SK-N-SH (cell line): ENCODE data around the gene TRDMT1. TPM values are rescaled to one million over a fixed set of nuclear protein-coding genes. Genes with fewer than 3 reads are reported as not detected.

Experiments used
- CTCF ChIA-PET: fragments of 300-600, 350-600 bp; formaldehyde crosslinking; extraction: SDS; loops from one replicate; lab custom pipeline; 2021; lab: Yijun Ruan, JAX
- POLR2A ChIA-PET: fragments of 350-600 bp; sonication (Branson Sonifier 250); formaldehyde crosslinking; extraction: SDS; loops from one replicate; lab custom pipeline; 2020; ENCODE audit warnings: antibody characterized with exemption, inconsistent platforms; lab: Yijun Ruan, JAX
- DNase-seq: peaks from one replicate; pipeline ENCODE4 v3.0.0; 2012
- H2AFZ ChIP-seq: fragments of 200-600 bp; sonication (generic); 2 replicates; pipeline ENCODE4 v1.8.1; 2016; ENCODE audit warnings: antibody characterized with exemption, mild to moderate bottlenecking, low read depth
- H3F3A ChIP-seq: fragments of 200-600 bp; sonication (generic); replicated peaks from 2 replicates; pipeline ENCODE3; 2016; ENCODE audit warnings: antibody characterized with exemption, mild to moderate bottlenecking; ENCODE audit not compliant: insufficient read depth
- H3K27ac ChIP-seq, 2 experiments: fragments of 200-500 bp in 1 of 2; fragments of 200-600 bp in 1 of 2; sonication (Bioruptor generic) in 1 of 2; sonication (generic), shearing (Covaris generic) in 1 of 2; 2 replicates each; pipeline versions ENCODE4 v1.5.1 to v1.6.1; 2014 to 2016; ENCODE audit warnings: low read depth in 2 of 2, inconsistent platforms in 1 of 2, low read length in 1 of 2, mild to moderate bottlenecking in 1 of 2, mixed read lengths in 1 of 2
- H3K27me3 ChIP-seq: fragments of 200-600 bp; sonication (generic), shearing (Covaris generic); 2 replicates; pipeline ENCODE4 v1.6.1; 2016; ENCODE audit warnings: mixed run types; ENCODE audit not compliant: insufficient read depth
- H3K36me3 ChIP-seq, 2 experiments: fragments of 200-500 bp in 1 of 2; fragments of 200-600 bp in 1 of 2; sonication (Bioruptor generic) in 1 of 2; sonication (generic) in 1 of 2; replicated peaks in 1 of 2; 2 replicates each; pipeline versions ENCODE3 to v1.5.1; 2014 to 2016; ENCODE audit warnings: low read length in 1 of 2, mild to moderate bottlenecking in 1 of 2; ENCODE audit not compliant: insufficient read depth in 2 of 2, control insufficient read depth in 1 of 2
- H3K4me1 ChIP-seq, 2 experiments: fragments of 200-500 bp in 1 of 2; fragments of 200-600 bp in 1 of 2; sonication (Bioruptor generic) in 1 of 2; sonication (generic), shearing (Covaris generic) in 1 of 2; 2 replicates each; pipeline versions ENCODE4 v1.5.1 to v1.6.1; 2014 to 2016; ENCODE audit warnings: low read depth in 1 of 2, low read length in 1 of 2, mixed run types in 1 of 2; ENCODE audit not compliant: insufficient read depth in 2 of 2, control insufficient read depth in 1 of 2
- H3K4me2 ChIP-seq: fragments of 200-600 bp; sonication (generic), shearing (Covaris generic); 2 replicates; pipeline ENCODE4 v1.6.1; 2017; ENCODE audit warnings: mixed run types
- H3K4me3 ChIP-seq, 2 experiments: fragments of 200-500 bp in 1 of 2; fragments of 200-600 bp in 1 of 2; sonication (Bioruptor generic) in 1 of 2; sonication (generic), shearing (Covaris generic) in 1 of 2; 2 replicates each; pipeline versions ENCODE4 v1.5.1 to v1.8.1; 2014 to 2016; ENCODE audit warnings: low read depth in 2 of 2, inconsistent platforms in 1 of 2, low read length in 1 of 2, mild to moderate bottlenecking in 1 of 2, mixed read lengths in 1 of 2, moderate library complexity in 1 of 2
- H3K79me2 ChIP-seq: fragments of 200-600 bp; sonication (generic); 2 replicates; pipeline ENCODE4 v1.8.1; 2017; ENCODE audit warnings: mild to moderate bottlenecking; ENCODE audit not compliant: insufficient read depth
- H3K9ac ChIP-seq: fragments of 200-600 bp; sonication (generic); 2 replicates; pipeline ENCODE4 v1.6.1; 2017; ENCODE audit warnings: mixed run types
- H3K9me2 ChIP-seq: fragments of 200-600 bp; sonication (generic); 2 replicates; pipeline ENCODE4 v1.6.1; 2017; ENCODE audit warnings: mixed run types
- H3K9me3 ChIP-seq: fragments of 200-600 bp; sonication (generic); 2 replicates; pipeline ENCODE4 v1.6.1; 2017; ENCODE audit warnings: mixed run types, mild to moderate bottlenecking, moderate library complexity
- H4K20me1 ChIP-seq: fragments of 200-600 bp; sonication (generic); 2 replicates; pipeline ENCODE4 v1.6.1; 2017; ENCODE audit warnings: mild to moderate bottlenecking, mixed run types; ENCODE audit not compliant: insufficient read depth
- EP300 ChIP-seq, 2 experiments: IDR thresholded peaks; 2 replicates each; pipeline versions ENCODE4 v1.4.0 to v1.6.1; 2012; ENCODE audit warnings: borderline replicate concordance in 1 of 2, low read depth in 1 of 2, low read length in 1 of 2
- EZH2phosphoT487 ChIP-seq: fragments of 200-600 bp; sonication (generic); IDR thresholded peaks from 2 replicates; pipeline ENCODE4 v1.6.1; 2017; ENCODE audit warnings: low read depth, mixed run types, mild to moderate bottlenecking, antibody characterized with exemption, moderate library complexity, borderline replicate concordance
- FOSL2 ChIP-seq: IDR thresholded peaks from 2 replicates; pipeline ENCODE4 v1.4.0; 2012; ENCODE audit warnings: low read depth, mild to moderate bottlenecking, moderate library complexity, borderline replicate concordance
- JUND ChIP-seq: IDR thresholded peaks from 2 replicates; pipeline ENCODE4 v1.4.0; 2012
- MEF2A ChIP-seq: IDR thresholded peaks from 2 replicates; pipeline ENCODE4 v1.4.0; 2012; ENCODE audit warnings: low read depth, borderline replicate concordance
- MXI1 ChIP-seq: IDR thresholded peaks from 2 replicates; pipeline ENCODE4 v1.6.1; 2012; ENCODE audit warnings: mild to moderate bottlenecking, low read depth, low read length, improper control_type of control experiment
- NFIC ChIP-seq: IDR thresholded peaks from 2 replicates; pipeline ENCODE4 v1.4.0; 2012; ENCODE audit warnings: borderline replicate concordance
- POLR2AphosphoS5 ChIP-seq: IDR thresholded peaks from 2 replicates; pipeline ENCODE4 v1.6.1; 2012; ENCODE audit warnings: low read depth, low read length
- RAD21 ChIP-seq: IDR thresholded peaks from 2 replicates; pipeline ENCODE4 v1.6.1; 2012; ENCODE audit warnings: mild to moderate bottlenecking, low read length
- RXRA ChIP-seq: IDR thresholded peaks from 2 replicates; pipeline ENCODE4 v1.4.0; 2012; ENCODE audit warnings: low read depth, mild to moderate bottlenecking, borderline replicate concordance
- TAF1 ChIP-seq: IDR thresholded peaks from 2 replicates; pipeline ENCODE4 v1.6.1; 2012; ENCODE audit warnings: low read depth, mild to moderate bottlenecking, low read length, moderate library complexity, borderline replicate concordance
- TEAD4 ChIP-seq: IDR thresholded peaks from 2 replicates; pipeline ENCODE4 v1.4.0; 2012; ENCODE audit warnings: mild to moderate bottlenecking, borderline replicate concordance; ENCODE audit not compliant: insufficient read depth
- polyA plus RNA-seq, 3 experiments: library from polyadenylated mRNA; depleted of rRNA; stranded (reverse); fragments of >200 nt; gene quantifications; 2 replicates each; pipeline ENCODE4 v1.2.3, GENCODE V29; 2012
- TF ChIP-seq, protein P1 (sequence below): IDR thresholded peaks from 2 replicates; pipeline ENCODE4 v1.4.0; 2012; ENCODE audit warnings: low read depth
- TF ChIP-seq, protein P2 (sequence below): fragments of 200-600 bp; sonication (generic); IDR thresholded peaks from 2 replicates; pipeline ENCODE4 v1.6.1; 2017; ENCODE audit warnings: antibody characterized with exemption, mild to moderate bottlenecking, moderate library complexity
- TF ChIP-seq, protein P3 (sequence below): IDR thresholded peaks from 2 replicates; pipeline ENCODE4; 2012
- TF ChIP-seq, protein P4 (sequence below): IDR thresholded peaks from 2 replicates; pipeline ENCODE4 v1.4.0; 2012; ENCODE audit warnings: low read depth, borderline replicate concordance
- TF ChIP-seq, protein P5 (sequence below): IDR thresholded peaks from 2 replicates; pipeline ENCODE4 v1.6.1; 2012; ENCODE audit warnings: mild to moderate bottlenecking, low read depth, low read length, moderate library complexity
- TF ChIP-seq, protein P6 (sequence below): fragments of 150-350 bp; IDR thresholded peaks from 2 replicates; pipeline ENCODE4 v1.6.1; 2017; ENCODE audit warnings: antibody characterized with exemption, low read length, low read depth, borderline replicate concordance

The TRDMT1 gene
- polyA plus RNA-seq, 1 of the 3 experiments (the other 2 are of a cell fraction), result 3.1 TPM

DNA sequence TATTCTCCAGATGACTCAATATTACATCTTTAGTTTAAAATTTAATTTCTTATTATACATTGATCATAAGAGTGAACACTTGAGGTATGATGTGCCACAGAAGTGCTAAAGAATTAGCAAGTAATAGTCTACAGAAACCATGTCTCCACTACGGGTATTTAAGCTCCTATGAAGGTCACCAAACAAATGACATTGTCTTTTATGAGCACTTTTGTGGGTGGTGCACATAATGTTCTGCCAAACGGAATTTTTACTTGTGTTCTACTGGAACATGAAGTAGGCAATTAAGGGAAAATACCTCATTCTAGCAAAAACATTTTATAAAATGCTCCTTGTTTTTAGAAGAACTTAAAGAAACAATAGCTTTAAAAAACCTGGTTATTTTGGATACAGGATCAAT is 44.4 kb downstream of the TRDMT1 start (continued):
- no peak for TF ChIP-seq POLR2AphosphoS5
- TF ChIP-seq, protein P1, sequence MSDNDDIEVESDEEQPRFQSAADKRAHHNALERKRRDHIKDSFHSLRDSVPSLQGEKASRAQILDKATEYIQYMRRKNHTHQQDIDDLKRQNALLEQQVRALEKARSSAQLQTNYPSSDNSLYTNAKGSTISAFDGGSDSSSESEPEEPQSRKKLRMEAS, result no peak
- TF ChIP-seq MEF2A, result no peak
- no peak for TF ChIP-seq MXI1
- no peak for TF ChIP-seq EZH2phosphoT487
- TF ChIP-seq EP300 (IDR thresholded peaks at IDR 0.05; ENCODE audit: borderline replicate concordance in 1 of 2, low read depth in 1 of 2, low read length in 1 of 2), result no peak
- TF ChIP-seq TEAD4, result no peak

DNA sequence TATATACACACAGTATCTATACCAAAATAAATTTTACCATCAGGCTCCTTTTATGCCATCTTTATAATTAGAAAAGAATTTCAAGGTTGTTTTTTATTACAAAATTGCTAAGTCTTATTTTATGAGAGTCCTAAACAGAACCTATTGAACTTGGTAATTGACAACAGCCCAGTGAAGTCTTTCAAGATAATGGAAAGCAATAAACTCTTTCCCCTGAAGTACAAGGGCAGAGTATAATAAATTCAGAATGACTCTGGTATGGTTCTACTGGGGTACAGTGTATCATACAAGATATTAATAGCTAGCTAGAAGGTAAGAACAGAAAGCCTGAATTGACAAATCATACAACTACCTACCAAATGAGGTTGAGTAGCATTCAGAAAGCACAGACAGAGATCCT is 45.6 kb downstream of the TRDMT1 start:
- no peaks in the 10 kb centered on the region for H3K9me3 ChIP-seq
- no peak overlapping the region for H3K4me3 ChIP-seq
- H2AFZ ChIP-seq, result no peak overlapping the region
- TF ChIP-seq, protein P2, sequence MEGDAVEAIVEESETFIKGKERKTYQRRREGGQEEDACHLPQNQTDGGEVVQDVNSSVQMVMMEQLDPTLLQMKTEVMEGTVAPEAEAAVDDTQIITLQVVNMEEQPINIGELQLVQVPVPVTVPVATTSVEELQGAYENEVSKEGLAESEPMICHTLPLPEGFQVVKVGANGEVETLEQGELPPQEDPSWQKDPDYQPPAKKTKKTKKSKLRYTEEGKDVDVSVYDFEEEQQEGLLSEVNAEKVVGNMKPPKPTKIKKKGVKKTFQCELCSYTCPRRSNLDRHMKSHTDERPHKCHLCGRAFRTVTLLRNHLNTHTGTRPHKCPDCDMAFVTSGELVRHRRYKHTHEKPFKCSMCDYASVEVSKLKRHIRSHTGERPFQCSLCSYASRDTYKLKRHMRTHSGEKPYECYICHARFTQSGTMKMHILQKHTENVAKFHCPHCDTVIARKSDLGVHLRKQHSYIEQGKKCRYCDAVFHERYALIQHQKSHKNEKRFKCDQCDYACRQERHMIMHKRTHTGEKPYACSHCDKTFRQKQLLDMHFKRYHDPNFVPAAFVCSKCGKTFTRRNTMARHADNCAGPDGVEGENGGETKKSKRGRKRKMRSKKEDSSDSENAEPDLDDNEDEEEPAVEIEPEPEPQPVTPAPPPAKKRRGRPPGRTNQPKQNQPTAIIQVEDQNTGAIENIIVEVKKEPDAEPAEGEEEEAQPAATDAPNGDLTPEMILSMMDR, result no peak
- no peak for TF ChIP-seq RAD21
- peaks cover 23% of the 10 kb centered on the region for H3F3A ChIP-seq
- H3K27me3 ChIP-seq, result no peaks in the 10 kb centered on the region
- DNase-seq, result no peak
- no peak overlapping the region for H3K9ac ChIP-seq
- ChIA-PET POLR2A (no interaction called here), CTCF (interaction anchor here (0.5 kb wide), 1 partner anchor 248 kb away, joined by 4 read pairs; no protein-coding TSS in a partner anchor)
- no peak overlapping the region for H3K27ac ChIP-seq
- no peaks in the 10 kb centered on the region for H3K4me1 ChIP-seq
- no peaks in the 10 kb centered on the region for H4K20me1 ChIP-seq
- H3K9me2 ChIP-seq, result no peaks in the 10 kb centered on the region
- no peaks in the 10 kb centered on the region for H3K36me3 ChIP-seq
- H3K79me2 ChIP-seq, result no peaks in the 10 kb centered on the region; the same call in 1 of the 2 replicates
- no peak overlapping the region for H3K4me2 ChIP-seq

DNA sequence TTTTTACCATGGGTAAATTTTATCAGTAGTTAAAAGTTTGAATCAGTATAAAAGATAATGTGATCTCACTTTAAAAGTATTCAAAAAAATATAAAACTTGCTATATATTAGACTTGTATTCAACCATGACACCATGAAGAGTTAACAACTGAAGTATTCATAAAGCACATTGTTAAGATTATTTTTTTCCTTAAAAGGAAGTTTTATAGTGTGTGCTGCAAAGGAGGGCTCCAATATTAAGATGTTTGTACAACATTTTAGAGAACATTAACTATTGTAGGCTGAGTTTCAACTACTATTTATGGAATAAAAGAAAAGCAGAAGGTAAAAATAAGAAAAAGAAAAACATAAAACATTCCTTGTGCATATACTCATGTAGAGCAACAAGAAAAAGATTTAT is 47.4 kb downstream of the TRDMT1 start:
- Histone ChIP-seq H3K9me3 (no peaks in the 10 kb centered on the region), H3K27me3 (no peaks in the 10 kb centered on the region), H3F3A (peaks cover 23% of the 10 kb centered on the region), H4K20me1 (no peaks in the 10 kb centered on the region), H3K79me2 (no peaks in the 10 kb centered on the region), H3K4me1 (no peaks in the 10 kb centered on the region), H3K9me2 (no peaks in the 10 kb centered on the region), H3K4me2 (no peak overlapping the region), H3K4me3 (no peak overlapping the region)
- CTCF ChIA-PET, result no interaction called here
- no peak for DNase-seq
- TF ChIP-seq, protein P3, sequence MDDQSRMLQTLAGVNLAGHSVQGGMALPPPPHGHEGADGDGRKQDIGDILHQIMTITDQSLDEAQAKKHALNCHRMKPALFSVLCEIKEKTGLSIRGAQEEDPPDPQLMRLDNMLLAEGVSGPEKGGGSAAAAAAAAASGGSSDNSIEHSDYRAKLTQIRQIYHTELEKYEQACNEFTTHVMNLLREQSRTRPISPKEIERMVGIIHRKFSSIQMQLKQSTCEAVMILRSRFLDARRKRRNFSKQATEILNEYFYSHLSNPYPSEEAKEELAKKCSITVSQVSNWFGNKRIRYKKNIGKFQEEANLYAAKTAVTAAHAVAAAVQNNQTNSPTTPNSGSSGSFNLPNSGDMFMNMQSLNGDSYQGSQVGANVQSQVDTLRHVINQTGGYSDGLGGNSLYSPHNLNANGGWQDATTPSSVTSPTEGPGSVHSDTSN, result no peak
- TF ChIP-seq RAD21, result no peak
- TF ChIP-seq FOSL2, result no peak
- TF ChIP-seq TEAD4, result no peak
- TF ChIP-seq RXRA, result no peak
- TF ChIP-seq TAF1, result no peak
- TF ChIP-seq, protein P4, sequence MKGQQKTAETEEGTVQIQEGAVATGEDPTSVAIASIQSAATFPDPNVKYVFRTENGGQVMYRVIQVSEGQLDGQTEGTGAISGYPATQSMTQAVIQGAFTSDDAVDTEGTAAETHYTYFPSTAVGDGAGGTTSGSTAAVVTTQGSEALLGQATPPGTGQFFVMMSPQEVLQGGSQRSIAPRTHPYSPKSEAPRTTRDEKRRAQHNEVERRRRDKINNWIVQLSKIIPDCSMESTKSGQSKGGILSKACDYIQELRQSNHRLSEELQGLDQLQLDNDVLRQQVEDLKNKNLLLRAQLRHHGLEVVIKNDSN, result no peak
- TF ChIP-seq, protein P5, sequence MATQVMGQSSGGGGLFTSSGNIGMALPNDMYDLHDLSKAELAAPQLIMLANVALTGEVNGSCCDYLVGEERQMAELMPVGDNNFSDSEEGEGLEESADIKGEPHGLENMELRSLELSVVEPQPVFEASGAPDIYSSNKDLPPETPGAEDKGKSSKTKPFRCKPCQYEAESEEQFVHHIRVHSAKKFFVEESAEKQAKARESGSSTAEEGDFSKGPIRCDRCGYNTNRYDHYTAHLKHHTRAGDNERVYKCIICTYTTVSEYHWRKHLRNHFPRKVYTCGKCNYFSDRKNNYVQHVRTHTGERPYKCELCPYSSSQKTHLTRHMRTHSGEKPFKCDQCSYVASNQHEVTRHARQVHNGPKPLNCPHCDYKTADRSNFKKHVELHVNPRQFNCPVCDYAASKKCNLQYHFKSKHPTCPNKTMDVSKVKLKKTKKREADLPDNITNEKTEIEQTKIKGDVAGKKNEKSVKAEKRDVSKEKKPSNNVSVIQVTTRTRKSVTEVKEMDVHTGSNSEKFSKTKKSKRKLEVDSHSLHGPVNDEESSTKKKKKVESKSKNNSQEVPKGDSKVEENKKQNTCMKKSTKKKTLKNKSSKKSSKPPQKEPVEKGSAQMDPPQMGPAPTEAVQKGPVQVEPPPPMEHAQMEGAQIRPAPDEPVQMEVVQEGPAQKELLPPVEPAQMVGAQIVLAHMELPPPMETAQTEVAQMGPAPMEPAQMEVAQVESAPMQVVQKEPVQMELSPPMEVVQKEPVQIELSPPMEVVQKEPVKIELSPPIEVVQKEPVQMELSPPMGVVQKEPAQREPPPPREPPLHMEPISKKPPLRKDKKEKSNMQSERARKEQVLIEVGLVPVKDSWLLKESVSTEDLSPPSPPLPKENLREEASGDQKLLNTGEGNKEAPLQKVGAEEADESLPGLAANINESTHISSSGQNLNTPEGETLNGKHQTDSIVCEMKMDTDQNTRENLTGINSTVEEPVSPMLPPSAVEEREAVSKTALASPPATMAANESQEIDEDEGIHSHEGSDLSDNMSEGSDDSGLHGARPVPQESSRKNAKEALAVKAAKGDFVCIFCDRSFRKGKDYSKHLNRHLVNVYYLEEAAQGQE, result no peak
- no peak for TF ChIP-seq NFIC
- TF ChIP-seq, protein P6, sequence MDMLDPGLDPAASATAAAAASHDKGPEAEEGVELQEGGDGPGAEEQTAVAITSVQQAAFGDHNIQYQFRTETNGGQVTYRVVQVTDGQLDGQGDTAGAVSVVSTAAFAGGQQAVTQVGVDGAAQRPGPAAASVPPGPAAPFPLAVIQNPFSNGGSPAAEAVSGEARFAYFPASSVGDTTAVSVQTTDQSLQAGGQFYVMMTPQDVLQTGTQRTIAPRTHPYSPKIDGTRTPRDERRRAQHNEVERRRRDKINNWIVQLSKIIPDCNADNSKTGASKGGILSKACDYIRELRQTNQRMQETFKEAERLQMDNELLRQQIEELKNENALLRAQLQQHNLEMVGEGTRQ, result no peak
- no peak for TF ChIP-seq JUND
- TF ChIP-seq, all 33 proteins: peak for 0
- POLR2A ChIA-PET, result no interaction called here
- H3K36me3 ChIP-seq, result no peaks in the 10 kb centered on the region
- no peak overlapping the region for H3K9ac ChIP-seq
- H2AFZ ChIP-seq, result no peak overlapping the region
- H3K27ac ChIP-seq, result peak overlapping the region in 1 of 2 experiments; percentile 32; a peak in 1 of 4 replicates
